GM12878 (cell line): ENCODE results near the gene OXER1. TPM values are rescaled to one million over a fixed set of nuclear protein-coding genes. Genes with fewer than 3 reads are reported as not detected.

Source experiments
- BACH1 ChIP-seq: fragments of 450-650 bp; IDR thresholded peaks from 2 replicates; pipeline ENCODE4 v1.6.1; 2017; ENCODE audit warnings: mild to moderate bottlenecking, borderline replicate concordance
- BCL11A ChIP-seq: IDR thresholded peaks from 2 replicates; pipeline ENCODE4 v1.6.1; 2011; ENCODE audit warnings: low read depth, low read length
- CREB1 ChIP-seq: IDR thresholded peaks from 2 replicates; pipeline ENCODE4 v1.6.1; 2012; ENCODE audit warnings: low read depth, mild to moderate bottlenecking, inconsistent platforms
- CREM ChIP-seq: IDR thresholded peaks from 2 replicates; pipeline ENCODE4 v1.6.1; 2014; ENCODE audit warnings: antibody characterized with exemption, low read depth
- E2F8 ChIP-seq: fragments of 450-650 bp; IDR thresholded peaks from 2 replicates; pipeline ENCODE4 v1.6.1; 2018; ENCODE audit warnings: mild to moderate bottlenecking, low read depth, moderate library complexity; ENCODE audit not compliant: partially characterized antibody
- EGR1 ChIP-seq, 2 experiments: IDR thresholded peaks; 1 replicate in 1 of 2; 2 replicates in 1 of 2; pipeline ENCODE4 v1.6.1; 2011 to 2012; ENCODE audit warnings: low read depth in 2 of 2, low read length in 2 of 2, borderline replicate concordance in 1 of 2, mild to moderate bottlenecking in 1 of 2, moderate library complexity in 1 of 2
- FOS ChIP-seq: IDR thresholded peaks from 3 replicates; pipeline ENCODE4 v1.6.1; 2011; ENCODE audit warnings: borderline replicate concordance; ENCODE audit not compliant: insufficient read length; ENCODE audit errors: extremely low read depth
- HDAC2 ChIP-seq: fragments of 200-600 bp; sonication (generic); IDR thresholded peaks from 2 replicates; pipeline ENCODE4 v1.6.1; 2017
- IKZF1 ChIP-seq: fragments of 450-650 bp; conservative IDR thresholded peaks from 2 replicates; pipeline ENCODE4 v1.6.1; 2017; ENCODE audit warnings: antibody characterized with exemption, mild to moderate bottlenecking
- KAT2A ChIP-seq: conservative IDR thresholded peaks from 2 replicates; pipeline ENCODE4 v1.6.1; 2011; ENCODE audit warnings: low read depth, low read length; ENCODE audit not compliant: control insufficient read depth
- MTA3 ChIP-seq: IDR thresholded peaks from 2 replicates; pipeline ENCODE4 v1.6.1; 2012; ENCODE audit warnings: low read length, inconsistent platforms, borderline replicate concordance
- MYC ChIP-seq: IDR thresholded peaks from 2 replicates; pipeline ENCODE4 v1.6.1; 2011; ENCODE audit warnings: mild to moderate bottlenecking, low read length, moderate library complexity, inconsistent platforms; ENCODE audit not compliant: insufficient read depth, insufficient replicate concordance, insufficient read length, severe bottlenecking
- PAX5 ChIP-seq: IDR thresholded peaks from 2 replicates; pipeline ENCODE4 v1.6.1; 2011; ENCODE audit warnings: low read depth, low read length, borderline replicate concordance
- PAX8 ChIP-seq: fragments of 450-650 bp; IDR thresholded peaks from 2 replicates; pipeline ENCODE4 v1.6.1; 2017; ENCODE audit warnings: mild to moderate bottlenecking, moderate library complexity
- PML ChIP-seq: IDR thresholded peaks from 2 replicates; pipeline ENCODE4 v1.6.1; 2012; ENCODE audit warnings: low read length, inconsistent platforms
- POLR2A ChIP-seq: IDR thresholded peaks from 2 replicates; pipeline ENCODE4 v1.6.1; 2011; ENCODE audit warnings: low read depth, mild to moderate bottlenecking, low read length
- PRDM15 ChIP-seq: fragments of 450-650 bp; formaldehyde crosslinking; IDR thresholded peaks from 2 replicates; pipeline ENCODE4 v1.4.0; 2020; ENCODE audit warnings: mild to moderate bottlenecking, moderate library complexity
- SIN3A ChIP-seq: IDR thresholded peaks from 2 replicates; pipeline ENCODE4 v1.6.1; 2012; ENCODE audit warnings: low read depth, low read length, improper control_type of control experiment
- SUZ12 ChIP-seq: fragments of 200-600 bp; sonication (generic); IDR thresholded peaks from one replicate; pipeline ENCODE4 v1.6.1; 2018; ENCODE audit warnings: antibody characterized with exemption, mild to moderate bottlenecking; ENCODE audit not compliant: unreplicated experiment
- TCF12 ChIP-seq: IDR thresholded peaks from 2 replicates; pipeline ENCODE4 v1.6.1; 2011; ENCODE audit warnings: low read depth, mild to moderate bottlenecking, low read length
- ZBTB33 ChIP-seq: fragments of 450-650 bp; IDR thresholded peaks from 2 replicates; pipeline ENCODE4 v1.6.1; 2017; ENCODE audit warnings: mild to moderate bottlenecking
- ZSCAN29 ChIP-seq: fragments of 450-650 bp; IDR thresholded peaks from 2 replicates; pipeline ENCODE4 v1.6.1; 2017; ENCODE audit warnings: mild to moderate bottlenecking, moderate library complexity
- polyA plus RNA-seq, 11 experiments: library from polyadenylated mRNA; depleted of rRNA in 4 of 11; unstranded in 6 of 11; stranded (reverse) in 5 of 11; fragments of >200 nt; fragmentation: Nextera tagmentation in 4 of 11; fragmentation: Illumina TruSeq in 1 of 11; extraction: Ambion mirVana in 4 of 11; extraction: Trizol in 1 of 11; gene quantifications; 1 replicate in 1 of 11; 2 replicates in 10 of 11; pipeline versions ENCODE4 v1.2.1 to v1.2.3, GENCODE V29; 2011 to 2016; ENCODE audit warnings: inconsistent platforms in 2 of 11, missing spikeins in 2 of 11, low read depth in 1 of 11
- total RNA-seq, 4 experiments: library from RNA; depleted of rRNA in 3 of 4; stranded (reverse); fragments of >200 nt in 3 of 4; fragmentation: Illumina TruSeq in 1 of 4; extraction: Trizol in 1 of 4; gene quantifications; 2 replicates each; pipeline versions ENCODE4 v1.2.1 to v1.2.3, GENCODE V29; 2013 to 2021

The OXER1 gene
- total and polyA plus RNA-seq, 10 of the 15 experiments (the other 5 are each of a cell fraction or from before 2014, with no cell fraction given): 0.11 to 8.6 (median 3.3) TPM

GRCh38 chr2:42792583-42793333, 28.8 kb upstream of the OXER1 start, which contains the start of gene HAAO (continued):
- TF ChIP-seq ZSCAN29: peak; percentile 36; the same call in 1 of the 2 replicates
- no peak for TF ChIP-seq HDAC2
- TF ChIP-seq PAX8: no peak
- peak; percentile 69 for TF ChIP-seq POLR2A
- no peak for TF ChIP-seq CREB1
- no peak for TF ChIP-seq MTA3
- no peak for TF ChIP-seq PAX5
- no peak for TF ChIP-seq MYC
- TF ChIP-seq FOS: no peak
- TF ChIP-seq PRDM15 (CRISPR knock-in tag): no peak
- TF ChIP-seq BACH1: peak; percentile 57; the same call in 1 of the 2 replicates
- TF ChIP-seq IKZF1: peak; percentile 89
- no peak for TF ChIP-seq SUZ12
- no peak for TF ChIP-seq EGR1 (IDR thresholded peaks at IDR 0.05; ENCODE audit: borderline replicate concordance in 1 of 2, low read depth in 2 of 2, low read length in 2 of 2)
- TF ChIP-seq PML: no peak; the same call in 1 of the 2 replicates
- TF ChIP-seq BCL11A: no peak
- no peak for TF ChIP-seq KAT2A
- no peak for TF ChIP-seq CREM
- TF ChIP-seq ZBTB33: no peak
- TF ChIP-seq SIN3A: no peak
- no peak for TF ChIP-seq TCF12
- no peak for TF ChIP-seq E2F8
